ENCODE results near the gene TAF3.
A peak's percentile ranks its signal among the peaks of the same experiment; 100 is the strongest.
"Not testable (repeated sequence)": the region's sequence is repeated elsewhere in the genome, so short reads cannot be mapped to it uniquely, and the experiment has no call there.

Gene TAF3, protein sequence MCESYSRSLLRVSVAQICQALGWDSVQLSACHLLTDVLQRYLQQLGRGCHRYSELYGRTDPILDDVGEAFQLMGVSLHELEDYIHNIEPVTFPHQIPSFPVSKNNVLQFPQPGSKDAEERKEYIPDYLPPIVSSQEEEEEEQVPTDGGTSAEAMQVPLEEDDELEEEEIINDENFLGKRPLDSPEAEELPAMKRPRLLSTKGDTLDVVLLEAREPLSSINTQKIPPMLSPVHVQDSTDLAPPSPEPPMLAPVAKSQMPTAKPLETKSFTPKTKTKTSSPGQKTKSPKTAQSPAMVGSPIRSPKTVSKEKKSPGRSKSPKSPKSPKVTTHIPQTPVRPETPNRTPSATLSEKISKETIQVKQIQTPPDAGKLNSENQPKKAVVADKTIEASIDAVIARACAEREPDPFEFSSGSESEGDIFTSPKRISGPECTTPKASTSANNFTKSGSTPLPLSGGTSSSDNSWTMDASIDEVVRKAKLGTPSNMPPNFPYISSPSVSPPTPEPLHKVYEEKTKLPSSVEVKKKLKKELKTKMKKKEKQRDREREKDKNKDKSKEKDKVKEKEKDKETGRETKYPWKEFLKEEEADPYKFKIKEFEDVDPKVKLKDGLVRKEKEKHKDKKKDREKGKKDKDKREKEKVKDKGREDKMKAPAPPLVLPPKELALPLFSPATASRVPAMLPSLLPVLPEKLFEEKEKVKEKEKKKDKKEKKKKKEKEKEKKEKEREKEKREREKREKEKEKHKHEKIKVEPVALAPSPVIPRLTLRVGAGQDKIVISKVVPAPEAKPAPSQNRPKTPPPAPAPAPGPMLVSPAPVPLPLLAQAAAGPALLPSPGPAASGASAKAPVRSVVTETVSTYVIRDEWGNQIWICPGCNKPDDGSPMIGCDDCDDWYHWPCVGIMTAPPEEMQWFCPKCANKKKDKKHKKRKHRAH

DNA sequence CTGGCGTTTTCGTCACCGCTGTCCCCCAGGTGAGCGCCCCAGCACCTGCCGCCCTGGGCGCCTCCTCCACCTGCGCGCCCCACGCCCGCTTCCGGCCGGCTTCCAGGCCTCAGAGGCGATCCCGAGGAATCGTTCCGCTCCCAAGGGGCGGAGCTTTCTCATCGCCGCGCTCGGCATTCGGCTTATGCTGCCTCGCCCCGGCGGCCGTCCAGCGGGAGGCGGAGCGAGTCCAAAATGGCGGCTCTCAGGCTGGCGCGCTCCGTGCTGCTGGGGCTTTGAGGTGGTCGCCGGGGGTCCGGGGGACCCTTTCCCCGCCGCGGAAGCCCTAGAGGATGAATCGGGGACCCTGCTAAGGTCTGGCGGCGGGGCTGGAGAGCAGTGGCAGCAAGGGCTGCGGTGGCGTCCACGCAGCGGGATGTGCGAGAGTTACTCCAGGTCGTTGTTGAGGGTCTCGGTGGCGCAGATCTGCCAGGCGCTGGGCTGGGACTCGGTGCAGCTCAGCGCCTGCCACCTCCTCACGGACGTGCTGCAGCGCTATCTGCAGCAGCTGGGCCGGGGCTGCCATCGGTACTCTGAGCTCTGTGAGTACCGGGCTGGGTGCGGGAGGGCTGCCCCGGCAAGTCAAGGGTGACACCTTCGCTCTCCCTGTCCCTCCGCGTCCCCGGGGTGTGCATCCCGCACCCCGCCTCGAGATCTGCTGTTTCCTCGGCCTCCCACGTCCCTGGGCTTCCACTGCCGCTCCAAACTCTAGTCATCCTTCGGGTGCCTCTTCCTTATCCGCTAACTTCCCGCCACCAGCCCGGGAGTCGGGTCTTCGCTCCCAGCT lies at the start of gene TAF3:
Gene TAF3, plus strand, starts transcription at position 211 of the 826 bp plus-strand sequence. Its CDS starts 205 bp downstream, at position 416.
- Histone ChIP-seq H3K9me3 (ENCODE audit: control insufficient read depth, low read length) (no peaks in the 10 kb centered on the region), H3K9ac (ENCODE audit: low read length) (peak within 1 kb of the TSS; percentile 84), H3K36me3 (ENCODE audit: control insufficient read depth, insufficient read depth, low read length, severe bottlenecking) (no peaks in the 10 kb centered on the region), H3K4me1 (ENCODE audit: control insufficient read depth, insufficient read depth, low read length) (peaks cover 8% of the 10 kb centered on the region), H3K4me3 (ENCODE audit: low read length) (peak within 1 kb of the TSS; percentile 90), H3K27me3 (replicated peaks; ENCODE audit: control insufficient read depth, insufficient read depth, low read length) (peaks cover 23% of the 10 kb centered on the region)
- peak; percentile 99 for DNase-seq (ENCODE audit: low read depth)

DNA sequence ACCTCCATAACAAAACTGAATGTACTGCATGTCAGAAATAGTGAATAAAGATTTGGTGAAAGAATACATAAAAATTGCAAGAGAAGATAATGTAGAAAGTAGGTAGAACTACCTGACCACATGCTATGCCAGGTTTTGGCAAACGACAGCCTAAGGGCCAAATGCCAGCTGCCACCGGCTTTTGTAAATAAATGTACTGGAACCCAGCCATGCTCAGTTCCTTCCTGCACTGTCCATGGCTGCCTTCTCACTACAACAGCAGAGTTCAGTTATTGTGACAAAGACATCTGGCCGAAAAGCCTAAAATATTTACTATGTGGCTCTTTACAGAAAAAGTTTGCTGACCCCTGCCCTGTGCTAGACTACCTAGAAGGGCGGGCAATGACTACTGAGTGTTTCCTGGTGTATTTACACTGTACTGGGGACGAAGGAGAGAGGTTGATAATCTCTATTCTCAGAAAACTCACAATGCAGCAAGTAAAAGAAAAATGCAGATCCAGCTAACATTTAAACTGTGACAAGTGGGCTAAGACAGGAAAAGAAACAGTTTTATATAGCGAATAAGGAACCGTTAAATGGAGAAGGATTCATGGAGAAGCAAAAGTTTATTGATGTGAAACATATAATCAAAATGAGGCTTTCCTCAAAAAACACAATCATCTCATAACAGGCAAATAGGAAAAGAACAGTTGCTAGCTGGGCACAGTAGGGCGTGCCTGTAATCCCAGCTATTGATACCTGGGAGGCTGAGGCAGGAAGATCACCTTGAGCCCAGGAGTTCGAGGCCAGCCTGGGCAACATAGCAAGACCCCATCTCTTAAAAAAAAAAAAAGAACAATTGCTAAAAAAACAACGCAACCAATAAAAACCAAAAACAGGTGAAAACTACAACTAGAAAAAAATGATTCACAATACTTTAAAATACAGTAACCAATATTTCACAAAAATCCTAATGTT lies 44.2 kb upstream of the TAF3 start:
- H3K4me3 ChIP-seq (ENCODE audit: low read length): no peak overlapping the region
- no peaks in the 10 kb centered on the region for H3K4me1 ChIP-seq (ENCODE audit: control insufficient read depth, insufficient read depth, low read length)
- no peaks in the 10 kb centered on the region for H3K9me3 ChIP-seq (ENCODE audit: control insufficient read depth, low read length)
- H3K9ac ChIP-seq (ENCODE audit: low read length): no peak overlapping the region
- peaks cover 69% of the 10 kb centered on the region for H3K36me3 ChIP-seq (ENCODE audit: control insufficient read depth, insufficient read depth, low read length, severe bottlenecking)
- H3K27me3 ChIP-seq (replicated peaks; ENCODE audit: control insufficient read depth, insufficient read depth, low read length): no peaks in the 10 kb centered on the region
- DNase-seq (ENCODE audit: low read depth): no peak

DNA sequence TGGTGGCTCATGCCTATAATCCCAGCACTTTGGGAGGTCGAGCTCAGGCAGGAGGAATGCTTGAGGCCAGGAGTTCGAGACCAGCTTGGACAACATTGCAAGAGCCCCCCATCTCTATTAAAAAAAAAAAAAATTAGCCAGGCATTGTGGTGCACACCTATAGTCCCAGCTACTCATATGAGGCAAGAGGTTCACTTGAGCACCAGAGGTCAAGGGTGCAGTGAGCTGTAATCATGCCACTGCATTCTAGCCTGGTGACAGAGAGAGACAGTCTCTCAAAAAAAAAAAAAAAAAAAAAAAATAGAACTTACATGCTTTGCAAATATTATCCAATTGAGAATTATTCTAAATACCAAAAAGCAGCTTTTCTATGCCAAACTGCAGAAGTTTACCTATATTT lies 41.5 kb upstream of the TAF3 start:
- H3K4me1 ChIP-seq (ENCODE audit: control insufficient read depth, insufficient read depth, low read length): no peaks in the 10 kb centered on the region
- H3K9ac ChIP-seq (ENCODE audit: low read length): no peak overlapping the region
- no peaks in the 10 kb centered on the region for H3K9me3 ChIP-seq (ENCODE audit: control insufficient read depth, low read length)
- H3K27me3 ChIP-seq (replicated peaks; ENCODE audit: control insufficient read depth, insufficient read depth, low read length): no peaks in the 10 kb centered on the region
- DNase-seq (ENCODE audit: low read depth): no peak
- no peak overlapping the region for H3K4me3 ChIP-seq (ENCODE audit: low read length)
- peaks cover 65% of the 10 kb centered on the region for H3K36me3 ChIP-seq (ENCODE audit: control insufficient read depth, insufficient read depth, low read length, severe bottlenecking)

DNA sequence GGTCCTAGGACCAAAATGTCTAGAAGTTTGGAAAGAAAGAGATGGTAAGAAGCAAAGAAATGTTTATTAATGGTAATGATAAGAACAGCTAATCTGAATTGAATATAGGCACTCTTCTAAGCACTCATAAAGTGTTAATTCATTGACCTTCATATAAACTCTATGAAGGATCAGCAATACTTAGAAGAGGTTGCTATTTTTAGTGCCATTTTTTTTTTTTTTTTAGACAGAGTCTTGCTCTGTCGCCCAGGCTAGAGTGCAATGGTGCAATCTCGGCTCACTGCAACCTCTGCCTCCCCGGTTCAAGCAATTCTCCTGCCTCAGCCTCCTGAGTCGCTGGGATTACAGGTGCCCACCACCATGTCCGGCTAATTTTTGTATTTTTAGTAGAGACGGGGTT lies 36.1 kb upstream of the TAF3 start:
- peaks cover 31% of the 10 kb centered on the region for H3K36me3 ChIP-seq (ENCODE audit: control insufficient read depth, insufficient read depth, low read length, severe bottlenecking)
- H3K9ac ChIP-seq (ENCODE audit: low read length); H3K27me3 ChIP-seq (replicated peaks; ENCODE audit: control insufficient read depth, insufficient read depth, low read length); H3K4me1 ChIP-seq (ENCODE audit: control insufficient read depth, insufficient read depth, low read length); H3K9me3 ChIP-seq (ENCODE audit: control insufficient read depth, low read length); H3K4me3 ChIP-seq (ENCODE audit: low read length); DNase-seq (ENCODE audit: low read depth): not testable (repeated sequence)

DNA sequence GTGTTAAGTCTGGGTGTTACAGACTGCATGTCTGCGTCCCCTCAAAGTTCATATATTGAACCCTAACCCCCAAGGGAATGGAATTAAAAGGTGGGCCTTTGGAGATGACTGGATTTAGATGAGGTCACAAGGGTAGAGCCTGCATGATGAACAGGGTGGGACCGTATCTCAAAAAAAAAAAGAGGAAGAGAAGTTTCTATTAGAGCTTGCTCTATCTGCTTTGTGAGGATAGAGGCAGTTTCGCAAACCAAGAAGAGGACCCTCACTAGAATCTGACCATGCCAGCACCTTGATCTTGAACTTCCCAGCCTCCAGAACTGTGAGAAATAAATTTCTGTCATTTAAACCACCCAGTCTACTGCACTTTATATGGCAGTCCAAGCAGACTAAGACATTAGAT lies 31.9 kb upstream of the TAF3 start:
- peaks cover 24% of the 10 kb centered on the region for H3K4me1 ChIP-seq (ENCODE audit: control insufficient read depth, insufficient read depth, low read length)
- peak overlapping the region; percentile 97 for H3K9ac ChIP-seq (ENCODE audit: low read length)
- DNase-seq (ENCODE audit: low read depth): no peak
- peaks cover 4% of the 10 kb centered on the region for H3K36me3 ChIP-seq (ENCODE audit: control insufficient read depth, insufficient read depth, low read length, severe bottlenecking)
- no peaks in the 10 kb centered on the region for H3K9me3 ChIP-seq (ENCODE audit: control insufficient read depth, low read length)
- H3K27me3 ChIP-seq (replicated peaks; ENCODE audit: control insufficient read depth, insufficient read depth, low read length): no peaks in the 10 kb centered on the region
- H3K4me3 ChIP-seq (ENCODE audit: low read length): peak overlapping the region; percentile 91

DNA sequence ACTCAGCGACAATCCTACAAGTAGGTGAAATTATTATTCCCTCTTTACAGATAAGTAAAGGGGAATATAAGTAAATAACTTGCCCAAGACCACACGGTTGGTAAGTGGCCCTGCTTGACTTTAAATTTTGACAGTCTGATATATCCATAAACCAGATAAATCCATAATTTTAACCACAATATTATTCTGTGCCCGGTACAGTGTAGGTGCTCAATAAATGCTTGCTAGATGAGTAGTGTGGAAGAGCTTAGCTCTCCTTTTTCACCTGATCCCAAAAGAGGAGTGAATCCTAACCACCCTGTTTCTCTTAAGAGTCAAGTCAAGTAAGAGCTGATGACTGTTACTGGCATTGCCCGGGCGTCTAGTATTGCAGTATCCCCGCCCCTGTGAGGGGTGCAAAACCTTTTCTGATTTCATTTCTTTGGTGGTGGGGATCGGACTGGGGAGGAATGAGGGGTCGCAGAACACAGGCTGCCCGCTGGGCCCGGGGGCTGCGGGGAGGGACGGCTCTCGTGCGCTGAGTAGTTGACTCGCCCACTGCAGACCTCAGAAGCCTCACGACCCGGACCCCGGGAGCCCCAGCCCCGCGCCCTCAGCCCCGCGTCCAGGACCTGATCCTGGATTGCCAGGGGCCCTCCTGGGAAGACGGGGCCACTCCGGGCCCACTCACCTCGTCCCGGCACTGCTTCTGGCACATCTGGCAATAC lies 31.0 kb upstream of the TAF3 start:
- peaks cover 11% of the 10 kb centered on the region for H3K36me3 ChIP-seq (ENCODE audit: control insufficient read depth, insufficient read depth, low read length, severe bottlenecking)

DNA sequence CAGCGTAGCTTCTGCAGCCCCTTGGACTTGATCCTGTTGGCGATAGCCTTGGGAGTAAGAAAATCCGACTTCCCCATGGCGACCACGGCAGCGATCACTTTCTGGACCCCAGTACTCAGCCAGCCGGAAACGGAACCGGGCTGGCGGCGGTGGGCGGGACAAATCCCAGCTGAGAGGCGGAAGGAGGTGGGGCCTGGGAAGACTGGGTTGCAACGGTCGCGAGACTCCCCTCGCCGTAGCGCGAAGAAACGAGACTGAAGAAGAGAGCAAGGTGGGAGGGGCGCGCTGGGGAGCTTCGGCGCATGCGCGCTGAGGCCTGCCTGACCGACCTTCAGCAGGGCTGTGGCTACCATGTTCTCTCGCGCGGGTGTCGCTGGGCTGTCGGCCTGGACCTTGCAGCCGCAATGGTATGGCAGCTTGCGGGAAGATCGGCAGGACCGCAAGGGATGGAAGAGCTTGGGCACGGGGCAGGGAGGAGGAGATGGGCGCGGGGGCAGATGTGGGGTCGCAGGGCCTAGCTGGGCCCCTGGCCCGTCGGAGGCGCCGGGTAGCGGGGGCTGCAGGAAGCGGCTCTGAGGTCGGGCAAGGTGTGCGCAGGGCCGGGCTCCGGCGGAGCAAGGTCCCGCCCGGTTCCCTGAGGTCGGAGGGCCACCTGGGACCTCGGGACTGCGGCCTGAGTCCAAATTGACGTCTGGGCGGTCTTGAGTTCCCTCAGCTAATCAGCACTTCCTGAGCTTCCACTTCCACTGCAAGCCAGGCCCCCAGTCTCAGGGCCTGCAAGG lies 30.3 kb upstream of the TAF3 start, which contains the start of the genes ATP5F1C and KIN:
Gene ATP5F1C, plus strand, starts transcription at position 321 of the 782 bp plus-strand sequence. Its CDS starts 31 bp downstream, at position 352.
Gene KIN, minus strand, starts transcription at position 137 of the 782 bp plus-strand sequence. Its CDS starts 60 bp downstream, at position 77.
- Histone ChIP-seq H3K4me3 (ENCODE audit: low read length) (peak within 1 kb of the TSS; percentile 91), H3K4me1 (ENCODE audit: control insufficient read depth, insufficient read depth, low read length) (peaks cover 27% of the 10 kb centered on the region), H3K36me3 (ENCODE audit: control insufficient read depth, insufficient read depth, low read length, severe bottlenecking) (peaks cover 17% of the 10 kb centered on the region), H3K9me3 (ENCODE audit: control insufficient read depth, low read length) (no peaks in the 10 kb centered on the region), H3K9ac (ENCODE audit: low read length) (peak within 1 kb of the TSS; percentile 97), H3K27me3 (replicated peaks; ENCODE audit: control insufficient read depth, insufficient read depth, low read length) (no peaks in the 10 kb centered on the region)
- peak; percentile 99 for DNase-seq (ENCODE audit: low read depth)

More for the DNA sequence above, 31.0 kb upstream of the TAF3 start:
- H3K4me3 ChIP-seq (ENCODE audit: low read length): peak overlapping the region; percentile 91
- no peaks in the 10 kb centered on the region for H3K9me3 ChIP-seq (ENCODE audit: control insufficient read depth, low read length)
- peak; percentile 57 for DNase-seq (ENCODE audit: low read depth)
- peaks cover 27% of the 10 kb centered on the region for H3K4me1 ChIP-seq (ENCODE audit: control insufficient read depth, insufficient read depth, low read length)
- H3K9ac ChIP-seq (ENCODE audit: low read length): peak overlapping the region; percentile 97
- H3K27me3 ChIP-seq (replicated peaks; ENCODE audit: control insufficient read depth, insufficient read depth, low read length): no peaks in the 10 kb centered on the region

DNA sequence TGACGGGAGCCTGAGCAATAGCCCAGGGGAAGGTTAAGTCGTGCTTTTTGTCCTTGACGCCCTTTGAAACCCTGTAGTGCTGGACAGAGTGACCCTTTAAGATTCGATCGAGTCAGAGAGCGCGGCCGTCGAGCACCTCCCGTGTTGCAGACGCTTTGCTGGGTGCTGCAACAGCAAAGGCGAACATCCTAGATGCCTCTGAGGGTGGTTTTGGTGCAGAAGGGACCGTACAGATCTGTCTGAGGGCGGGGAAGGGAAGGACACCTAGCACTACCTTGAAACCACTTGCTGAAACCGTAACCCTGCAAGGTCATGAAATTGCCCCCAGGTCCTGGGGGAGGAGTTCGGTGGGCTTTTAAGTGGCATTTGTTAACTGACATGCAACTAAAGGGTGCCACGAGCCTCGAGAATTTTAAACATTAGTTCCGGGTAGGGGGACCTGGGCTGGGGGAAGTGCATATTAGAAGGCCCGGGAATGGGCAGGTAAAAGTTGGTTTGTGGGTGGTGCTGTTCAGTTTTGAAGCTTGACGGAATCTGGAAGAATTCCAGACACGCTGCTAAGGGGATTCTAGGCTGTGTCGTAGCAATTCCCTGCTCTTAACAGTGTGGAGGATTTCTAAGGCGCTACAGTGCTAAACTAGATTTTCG lies 29.5 kb upstream of the TAF3 start:
- peak; percentile 38 for DNase-seq (ENCODE audit: low read depth)
- Histone ChIP-seq H3K4me1 (ENCODE audit: control insufficient read depth, insufficient read depth, low read length) (peaks cover 27% of the 10 kb centered on the region), H3K9ac (ENCODE audit: low read length) (peak overlapping the region; percentile 97)

DNA sequence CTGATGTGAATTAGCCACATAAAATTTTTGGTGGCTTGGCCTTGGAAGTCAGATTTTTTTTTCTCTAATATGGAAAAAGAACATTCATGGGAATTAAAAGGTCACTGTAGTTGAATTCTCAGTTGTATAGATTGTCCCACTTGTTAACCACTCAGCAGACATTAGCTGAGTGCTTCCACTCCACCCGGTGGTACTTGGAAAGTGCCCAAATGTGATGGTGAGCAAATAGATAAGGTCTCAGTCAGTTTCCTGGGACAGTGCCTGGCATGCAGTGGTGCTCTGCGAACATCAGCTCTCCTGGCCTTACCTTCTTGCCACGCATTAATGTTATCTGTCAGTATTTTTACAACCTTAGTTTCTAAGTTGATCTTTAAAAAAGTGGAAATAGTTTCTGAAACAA lies 28.9 kb upstream of the TAF3 start:
- Histone ChIP-seq H3K36me3 (ENCODE audit: control insufficient read depth, insufficient read depth, low read length, severe bottlenecking) (peaks cover 17% of the 10 kb centered on the region), H3K27me3 (replicated peaks; ENCODE audit: control insufficient read depth, insufficient read depth, low read length) (no peaks in the 10 kb centered on the region), H3K9ac (ENCODE audit: low read length) (peak overlapping the region; percentile 97), H3K4me1 (ENCODE audit: control insufficient read depth, insufficient read depth, low read length) (peaks cover 27% of the 10 kb centered on the region), H3K4me3 (ENCODE audit: low read length) (peak overlapping the region; percentile 91), H3K9me3 (ENCODE audit: control insufficient read depth, low read length) (no peaks in the 10 kb centered on the region)
- peak; percentile 55 for DNase-seq (ENCODE audit: low read depth)

More for the DNA sequence above, 29.5 kb upstream of the TAF3 start:
- H3K27me3 ChIP-seq (replicated peaks; ENCODE audit: control insufficient read depth, insufficient read depth, low read length): no peaks in the 10 kb centered on the region
- H3K36me3 ChIP-seq (ENCODE audit: control insufficient read depth, insufficient read depth, low read length, severe bottlenecking): peaks cover 17% of the 10 kb centered on the region
- no peaks in the 10 kb centered on the region for H3K9me3 ChIP-seq (ENCODE audit: control insufficient read depth, low read length)
- peak overlapping the region; percentile 91 for H3K4me3 ChIP-seq (ENCODE audit: low read length)
